ENCODE results near the gene ST3GAL3.
A peak's percentile ranks its signal among the peaks of the same experiment; 100 is the strongest.

Gene ST3GAL3

DNA sequence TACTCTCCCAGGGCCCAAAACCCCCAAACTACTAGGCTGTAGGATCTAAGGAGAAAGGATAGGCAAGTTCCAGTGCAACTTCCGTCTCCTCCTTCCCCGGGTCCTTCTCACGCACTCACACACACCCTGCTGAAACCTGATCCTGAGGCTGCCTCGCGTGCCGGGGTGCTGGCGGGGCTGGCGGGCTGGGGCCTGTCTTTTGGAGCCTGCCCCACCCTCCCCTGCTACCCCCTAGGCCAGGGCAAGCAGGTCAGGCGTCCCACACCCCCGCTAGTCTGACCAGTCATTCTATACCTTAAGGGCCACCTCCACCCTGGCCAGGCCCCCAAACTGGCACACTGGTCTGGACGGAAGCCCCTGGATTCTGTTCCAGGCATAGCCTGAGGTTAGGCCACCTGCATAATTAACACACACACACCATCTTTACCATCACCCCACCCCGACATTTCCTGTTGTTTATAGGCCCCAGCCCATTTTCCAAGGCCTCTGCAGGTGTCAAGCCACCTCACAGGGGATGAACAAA is 178.0 kb downstream of the ST3GAL3 start (continued):
- TF ChIP-seq, protein P1, sequence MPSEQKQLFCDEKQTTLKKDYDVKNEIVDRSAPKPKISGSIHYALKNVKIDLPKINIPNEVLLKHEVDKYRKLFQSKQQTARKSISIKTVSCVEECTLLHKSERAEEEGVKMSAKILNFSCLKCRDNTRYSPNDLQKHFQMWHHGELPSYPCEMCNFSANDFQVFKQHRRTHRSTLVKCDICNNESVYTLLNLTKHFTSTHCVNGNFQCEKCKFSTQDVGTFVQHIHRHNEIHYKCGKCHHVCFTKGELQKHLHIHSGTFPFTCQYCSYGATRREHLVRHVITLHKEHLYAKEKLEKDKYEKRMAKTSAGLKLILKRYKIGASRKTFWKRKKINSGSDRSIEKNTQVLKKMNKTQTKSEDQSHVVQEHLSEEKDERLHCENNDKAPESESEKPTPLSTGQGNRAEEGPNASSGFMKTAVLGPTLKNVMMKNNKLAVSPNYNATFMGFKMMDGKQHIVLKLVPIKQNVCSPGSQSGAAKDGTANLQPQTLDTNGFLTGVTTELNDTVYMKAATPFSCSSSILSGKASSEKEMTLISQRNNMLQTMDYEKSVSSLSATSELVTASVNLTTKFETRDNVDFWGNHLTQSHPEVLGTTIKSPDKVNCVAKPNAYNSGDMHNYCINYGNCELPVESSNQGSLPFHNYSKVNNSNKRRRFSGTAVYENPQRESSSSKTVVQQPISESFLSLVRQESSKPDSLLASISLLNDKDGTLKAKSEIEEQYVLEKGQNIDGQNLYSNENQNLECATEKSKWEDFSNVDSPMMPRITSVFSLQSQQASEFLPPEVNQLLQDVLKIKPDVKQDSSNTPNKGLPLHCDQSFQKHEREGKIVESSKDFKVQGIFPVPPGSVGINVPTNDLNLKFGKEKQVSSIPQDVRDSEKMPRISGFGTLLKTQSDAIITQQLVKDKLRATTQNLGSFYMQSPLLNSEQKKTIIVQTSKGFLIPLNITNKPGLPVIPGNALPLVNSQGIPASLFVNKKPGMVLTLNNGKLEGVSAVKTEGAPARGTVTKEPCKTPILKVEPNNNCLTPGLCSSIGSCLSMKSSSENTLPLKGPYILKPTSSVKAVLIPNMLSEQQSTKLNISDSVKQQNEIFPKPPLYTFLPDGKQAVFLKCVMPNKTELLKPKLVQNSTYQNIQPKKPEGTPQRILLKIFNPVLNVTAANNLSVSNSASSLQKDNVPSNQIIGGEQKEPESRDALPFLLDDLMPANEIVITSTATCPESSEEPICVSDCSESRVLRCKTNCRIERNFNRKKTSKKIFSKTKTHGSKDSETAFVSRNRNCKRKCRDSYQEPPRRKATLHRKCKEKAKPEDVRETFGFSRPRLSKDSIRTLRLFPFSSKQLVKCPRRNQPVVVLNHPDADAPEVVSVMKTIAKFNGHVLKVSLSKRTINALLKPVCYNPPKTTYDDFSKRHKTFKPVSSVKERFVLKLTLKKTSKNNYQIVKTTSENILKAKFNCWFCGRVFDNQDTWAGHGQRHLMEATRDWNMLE (tag by site-specific recombination; conservative IDR thresholded peaks at IDR 0.05; ENCODE audit: low read depth): peak; percentile 50; the same call in 1 of the 2 replicates
- TF ChIP-seq, protein P2, sequence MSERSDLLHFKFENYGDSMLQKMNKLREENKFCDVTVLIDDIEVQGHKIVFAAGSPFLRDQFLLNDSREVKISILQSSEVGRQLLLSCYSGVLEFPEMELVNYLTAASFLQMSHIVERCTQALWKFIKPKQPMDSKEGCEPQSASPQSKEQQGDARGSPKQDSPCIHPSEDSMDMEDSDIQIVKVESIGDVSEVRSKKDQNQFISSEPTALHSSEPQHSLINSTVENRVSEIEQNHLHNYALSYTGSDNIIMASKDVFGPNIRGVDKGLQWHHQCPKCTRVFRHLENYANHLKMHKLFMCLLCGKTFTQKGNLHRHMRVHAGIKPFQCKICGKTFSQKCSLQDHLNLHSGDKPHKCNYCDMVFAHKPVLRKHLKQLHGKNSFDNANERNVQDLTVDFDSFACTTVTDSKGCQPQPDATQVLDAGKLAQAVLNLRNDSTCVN (tag by site-specific recombination; optimal IDR thresholded peaks at IDR 0.05): peak; percentile 21
- TF ChIP-seq ZNF701 (tag by site-specific recombination; IDR thresholded peaks at IDR 0.05) (no peak), ZNF155 (tag by site-specific recombination; IDR thresholded peaks at IDR 0.05) (no peak), PRDM1 (tag by site-specific recombination; IDR thresholded peaks at IDR 0.05) (peak; percentile 53; the same call in 1 of the 2 replicates), OSR2 (tag by site-specific recombination; IDR thresholded peaks at IDR 0.05) (peak; percentile 45), GLI2 (tag by site-specific recombination; IDR thresholded peaks at IDR 0.05; ENCODE audit: borderline replicate concordance, low read depth) (no peak), ZNF837 (tag by site-specific recombination; IDR thresholded peaks at IDR 0.05) (no peak), KLF1 (tag by site-specific recombination; IDR thresholded peaks at IDR 0.05) (peak; percentile 95), ZNF777 (tag by site-specific recombination; IDR thresholded peaks at IDR 0.05; ENCODE audit: borderline replicate concordance) (no peak), ZNF24 (tag by site-specific recombination; IDR thresholded peaks at IDR 0.05) (no peak), ZNF138 (tag by site-specific recombination; IDR thresholded peaks at IDR 0.05; ENCODE audit: borderline replicate concordance) (no peak), ZNF133 (tag by site-specific recombination; IDR thresholded peaks at IDR 0.05) (no peak), ZNF48 (tag by site-specific recombination; IDR thresholded peaks at IDR 0.05) (no peak), ZFP69B (tag by site-specific recombination; IDR thresholded peaks at IDR 0.05) (no peak), ZNF623 (tag by site-specific recombination; IDR thresholded peaks at IDR 0.05) (no peak), SETDB1 (IDR thresholded peaks at IDR 0.05; ENCODE audit: insufficient read length, low read length) (no peak), ZNF311 (tag by site-specific recombination; IDR thresholded peaks at IDR 0.05; ENCODE audit: borderline replicate concordance) (no peak), ZNF211 (tag by site-specific recombination; IDR thresholded peaks at IDR 0.05; ENCODE audit: low read depth) (no peak), ZNF624 (tag by site-specific recombination; IDR thresholded peaks at IDR 0.05) (no peak), ZNF747 (tag by site-specific recombination; IDR thresholded peaks at IDR 0.05) (no peak), ZNF10 (tag by site-specific recombination; IDR thresholded peaks at IDR 0.05) (0 out of 2 replicates have a peak, but pooled peaks have one; percentile 74), ZNF121 (tag by site-specific recombination; IDR thresholded peaks at IDR 0.05) (no peak)
- TF ChIP-seq, protein P3, sequence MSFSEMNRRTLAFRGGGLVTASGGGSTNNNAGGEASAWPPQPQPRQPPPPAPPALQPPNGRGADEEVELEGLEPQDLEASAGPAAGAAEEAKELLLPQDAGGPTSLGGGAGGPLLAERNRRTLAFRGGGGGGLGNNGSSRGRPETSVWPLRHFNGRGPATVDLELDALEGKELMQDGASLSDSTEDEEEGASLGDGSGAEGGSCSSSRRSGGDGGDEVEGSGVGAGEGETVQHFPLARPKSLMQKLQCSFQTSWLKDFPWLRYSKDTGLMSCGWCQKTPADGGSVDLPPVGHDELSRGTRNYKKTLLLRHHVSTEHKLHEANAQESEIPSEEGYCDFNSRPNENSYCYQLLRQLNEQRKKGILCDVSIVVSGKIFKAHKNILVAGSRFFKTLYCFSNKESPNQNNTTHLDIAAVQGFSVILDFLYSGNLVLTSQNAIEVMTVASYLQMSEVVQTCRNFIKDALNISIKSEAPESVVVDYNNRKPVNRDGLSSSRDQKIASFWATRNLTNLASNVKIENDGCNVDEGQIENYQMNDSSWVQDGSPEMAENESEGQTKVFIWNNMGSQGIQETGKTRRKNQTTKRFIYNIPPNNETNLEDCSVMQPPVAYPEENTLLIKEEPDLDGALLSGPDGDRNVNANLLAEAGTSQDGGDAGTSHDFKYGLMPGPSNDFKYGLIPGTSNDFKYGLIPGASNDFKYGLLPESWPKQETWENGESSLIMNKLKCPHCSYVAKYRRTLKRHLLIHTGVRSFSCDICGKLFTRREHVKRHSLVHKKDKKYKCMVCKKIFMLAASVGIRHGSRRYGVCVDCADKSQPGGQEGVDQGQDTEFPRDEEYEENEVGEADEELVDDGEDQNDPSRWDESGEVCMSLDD (tag by site-specific recombination; IDR thresholded peaks at IDR 0.05): peak; percentile 39; the same call in 1 of the 2 replicates
- TF ChIP-seq, protein P4, sequence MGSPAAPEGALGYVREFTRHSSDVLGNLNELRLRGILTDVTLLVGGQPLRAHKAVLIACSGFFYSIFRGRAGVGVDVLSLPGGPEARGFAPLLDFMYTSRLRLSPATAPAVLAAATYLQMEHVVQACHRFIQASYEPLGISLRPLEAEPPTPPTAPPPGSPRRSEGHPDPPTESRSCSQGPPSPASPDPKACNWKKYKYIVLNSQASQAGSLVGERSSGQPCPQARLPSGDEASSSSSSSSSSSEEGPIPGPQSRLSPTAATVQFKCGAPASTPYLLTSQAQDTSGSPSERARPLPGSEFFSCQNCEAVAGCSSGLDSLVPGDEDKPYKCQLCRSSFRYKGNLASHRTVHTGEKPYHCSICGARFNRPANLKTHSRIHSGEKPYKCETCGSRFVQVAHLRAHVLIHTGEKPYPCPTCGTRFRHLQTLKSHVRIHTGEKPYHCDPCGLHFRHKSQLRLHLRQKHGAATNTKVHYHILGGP (tag by site-specific recombination; IDR thresholded peaks at IDR 0.05): no peak
- TF ChIP-seq, protein P5, sequence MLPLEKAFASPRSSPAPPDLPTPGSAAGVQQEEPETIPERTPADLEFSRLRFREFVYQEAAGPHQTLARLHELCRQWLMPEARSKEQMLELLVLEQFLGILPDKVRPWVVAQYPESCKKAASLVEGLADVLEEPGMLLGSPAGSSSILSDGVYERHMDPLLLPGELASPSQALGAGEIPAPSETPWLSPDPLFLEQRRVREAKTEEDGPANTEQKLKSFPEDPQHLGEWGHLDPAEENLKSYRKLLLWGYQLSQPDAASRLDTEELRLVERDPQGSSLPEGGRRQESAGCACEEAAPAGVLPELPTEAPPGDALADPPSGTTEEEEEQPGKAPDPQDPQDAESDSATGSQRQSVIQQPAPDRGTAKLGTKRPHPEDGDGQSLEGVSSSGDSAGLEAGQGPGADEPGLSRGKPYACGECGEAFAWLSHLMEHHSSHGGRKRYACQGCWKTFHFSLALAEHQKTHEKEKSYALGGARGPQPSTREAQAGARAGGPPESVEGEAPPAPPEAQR (tag by site-specific recombination; IDR thresholded peaks at IDR 0.05): no peak
- TF ChIP-seq, protein P6, sequence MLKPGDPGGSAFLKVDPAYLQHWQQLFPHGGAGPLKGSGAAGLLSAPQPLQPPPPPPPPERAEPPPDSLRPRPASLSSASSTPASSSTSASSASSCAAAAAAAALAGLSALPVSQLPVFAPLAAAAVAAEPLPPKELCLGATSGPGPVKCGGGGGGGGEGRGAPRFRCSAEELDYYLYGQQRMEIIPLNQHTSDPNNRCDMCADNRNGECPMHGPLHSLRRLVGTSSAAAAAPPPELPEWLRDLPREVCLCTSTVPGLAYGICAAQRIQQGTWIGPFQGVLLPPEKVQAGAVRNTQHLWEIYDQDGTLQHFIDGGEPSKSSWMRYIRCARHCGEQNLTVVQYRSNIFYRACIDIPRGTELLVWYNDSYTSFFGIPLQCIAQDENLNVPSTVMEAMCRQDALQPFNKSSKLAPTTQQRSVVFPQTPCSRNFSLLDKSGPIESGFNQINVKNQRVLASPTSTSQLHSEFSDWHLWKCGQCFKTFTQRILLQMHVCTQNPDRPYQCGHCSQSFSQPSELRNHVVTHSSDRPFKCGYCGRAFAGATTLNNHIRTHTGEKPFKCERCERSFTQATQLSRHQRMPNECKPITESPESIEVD (tag by site-specific recombination; IDR thresholded peaks at IDR 0.05): no peak
